ENCODE data around the gene MAST4. TPM values are rescaled to one million over a fixed set of nuclear protein-coding genes. Genes with fewer than 3 reads are reported as not detected.

MAST4 gene
- total and polyA plus RNA-seq, 2 donors (not counting 1 experiment from before 2014, with no cell fraction given): 7.0 to 15.2 TPM

GRCh38 chr5:66850354-66851075 is 254.3 kb downstream of the MAST4 start:
- Histone ChIP-seq H3K27me3 (ENCODE audit: control insufficient read depth, insufficient read depth, low read length) (no peaks in the 10 kb centered on the region), H3K9ac (ENCODE audit: insufficient read depth, low read length) (no peak overlapping the region), H2AFZ (ENCODE audit: low read length) (no peak overlapping the region), H3K27ac (ENCODE audit: insufficient read depth, low read length) (no peak overlapping the region), H3K36me3 (ENCODE audit: control insufficient read depth, insufficient read depth, low read length) (no peaks in the 10 kb centered on the region), H3K79me2 (ENCODE audit: control insufficient read depth, insufficient read depth, low read length) (no peaks in the 10 kb centered on the region), H3K4me2 (ENCODE audit: extremely low read depth, insufficient read depth, low read length) (no peak overlapping the region), H3K4me1 (ENCODE audit: control insufficient read depth, extremely low read depth, insufficient read depth, low read length) (no peaks in the 10 kb centered on the region), H4K20me1 (ENCODE audit: control insufficient read depth, extremely low read depth, insufficient read depth, low read length) (no peaks in the 10 kb centered on the region), H3K9me3 (ENCODE audit: control insufficient read depth, insufficient read depth, low read depth, low read length) (no peaks in the 10 kb centered on the region), H3K4me3 (replicated peaks in 1 of 4; ENCODE audit: control extremely low read depth in 1 of 4, insufficient read depth in 1 of 4, low read depth in 3 of 4, low read length in 4 of 4) (no peak overlapping the region)
- no peak for TF ChIP-seq EZH2 (IDR thresholded peaks at IDR 0.05; ENCODE audit: low read length, missing control alignments)
- TF ChIP-seq, protein P1, sequence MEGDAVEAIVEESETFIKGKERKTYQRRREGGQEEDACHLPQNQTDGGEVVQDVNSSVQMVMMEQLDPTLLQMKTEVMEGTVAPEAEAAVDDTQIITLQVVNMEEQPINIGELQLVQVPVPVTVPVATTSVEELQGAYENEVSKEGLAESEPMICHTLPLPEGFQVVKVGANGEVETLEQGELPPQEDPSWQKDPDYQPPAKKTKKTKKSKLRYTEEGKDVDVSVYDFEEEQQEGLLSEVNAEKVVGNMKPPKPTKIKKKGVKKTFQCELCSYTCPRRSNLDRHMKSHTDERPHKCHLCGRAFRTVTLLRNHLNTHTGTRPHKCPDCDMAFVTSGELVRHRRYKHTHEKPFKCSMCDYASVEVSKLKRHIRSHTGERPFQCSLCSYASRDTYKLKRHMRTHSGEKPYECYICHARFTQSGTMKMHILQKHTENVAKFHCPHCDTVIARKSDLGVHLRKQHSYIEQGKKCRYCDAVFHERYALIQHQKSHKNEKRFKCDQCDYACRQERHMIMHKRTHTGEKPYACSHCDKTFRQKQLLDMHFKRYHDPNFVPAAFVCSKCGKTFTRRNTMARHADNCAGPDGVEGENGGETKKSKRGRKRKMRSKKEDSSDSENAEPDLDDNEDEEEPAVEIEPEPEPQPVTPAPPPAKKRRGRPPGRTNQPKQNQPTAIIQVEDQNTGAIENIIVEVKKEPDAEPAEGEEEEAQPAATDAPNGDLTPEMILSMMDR (conservative IDR thresholded peaks at IDR 0.05 in 1 of 2, IDR thresholded peaks at IDR 0.05 in 1 of 2; ENCODE audit: low read depth in 1 of 2, low read length in 2 of 2): no peak
- DNase-seq (ENCODE audit: low read depth in 2 of 2): peak in 1 of 2 donors; percentile 77

DNA sequence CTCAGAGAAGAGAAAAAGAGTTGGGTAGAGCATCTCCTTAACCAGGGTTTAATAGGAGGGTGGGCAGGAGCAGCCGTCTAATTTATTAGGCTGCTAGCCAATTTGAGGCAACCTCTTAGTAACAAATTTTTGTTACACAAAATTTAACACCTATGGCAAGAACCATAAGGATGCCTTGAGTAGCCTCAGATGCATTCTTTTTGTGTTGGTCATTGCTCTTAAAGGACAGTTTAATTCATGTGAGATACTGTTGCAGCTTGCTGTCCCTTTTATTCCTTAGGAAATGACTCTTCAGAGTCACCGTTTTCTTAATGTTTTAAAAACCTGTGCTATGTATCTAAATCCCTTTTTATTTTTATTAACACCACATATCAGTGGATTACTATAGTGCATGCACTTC is 255.1 kb downstream of the MAST4 start:
- TF ChIP-seq EZH2 (IDR thresholded peaks at IDR 0.05; ENCODE audit: low read length, missing control alignments): no peak
- TF ChIP-seq, protein P1 (conservative IDR thresholded peaks at IDR 0.05 in 1 of 2, IDR thresholded peaks at IDR 0.05 in 1 of 2; ENCODE audit: low read depth in 1 of 2, low read length in 2 of 2): no peak
- H3K27me3 ChIP-seq (ENCODE audit: control insufficient read depth, insufficient read depth, low read length): no peaks in the 10 kb centered on the region
- no peaks in the 10 kb centered on the region for H3K36me3 ChIP-seq (ENCODE audit: control insufficient read depth, insufficient read depth, low read length)
- H3K9me3 ChIP-seq (ENCODE audit: control insufficient read depth, insufficient read depth, low read depth, low read length): no peaks in the 10 kb centered on the region
- no peak overlapping the region for H3K4me2 ChIP-seq (ENCODE audit: extremely low read depth, insufficient read depth, low read length)
- H4K20me1 ChIP-seq (ENCODE audit: control insufficient read depth, extremely low read depth, insufficient read depth, low read length): no peaks in the 10 kb centered on the region
- H3K4me3 ChIP-seq (replicated peaks in 1 of 4; ENCODE audit: control extremely low read depth in 1 of 4, insufficient read depth in 1 of 4, low read depth in 3 of 4, low read length in 4 of 4): no peak overlapping the region
- H3K4me1 ChIP-seq (ENCODE audit: control insufficient read depth, extremely low read depth, insufficient read depth, low read length): no peaks in the 10 kb centered on the region
- no peak overlapping the region for H3K27ac ChIP-seq (ENCODE audit: insufficient read depth, low read length)
- no peak overlapping the region for H3K9ac ChIP-seq (ENCODE audit: insufficient read depth, low read length)
- DNase-seq (ENCODE audit: low read depth in 2 of 2): peak in 1 of 2 donors; percentile 39
- no peak overlapping the region for H2AFZ ChIP-seq (ENCODE audit: low read length)
- H3K79me2 ChIP-seq (ENCODE audit: control insufficient read depth, insufficient read depth, low read length): no peaks in the 10 kb centered on the region

DNA sequence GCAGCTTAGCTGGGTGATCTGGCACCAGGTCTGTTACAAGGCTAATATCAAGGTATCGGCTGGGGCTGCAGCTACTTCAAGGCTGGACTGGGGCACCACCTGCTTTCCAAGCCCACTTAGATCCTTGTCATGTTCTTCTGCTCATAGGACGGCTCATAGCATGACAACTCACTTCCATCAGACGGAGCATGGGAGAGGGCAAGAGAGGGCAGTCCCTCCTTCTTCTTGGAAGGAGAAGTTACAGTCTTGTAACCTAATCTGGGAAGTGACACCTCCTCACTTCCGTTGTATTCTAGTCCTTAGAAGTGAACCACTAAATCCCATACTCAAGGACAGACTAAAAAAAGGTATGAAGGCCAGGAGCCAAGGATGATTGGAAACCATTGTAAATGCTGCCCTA is 258.2 kb downstream of the MAST4 start:
- no peaks in the 10 kb centered on the region for H4K20me1 ChIP-seq (ENCODE audit: control insufficient read depth, extremely low read depth, insufficient read depth, low read length)
- DNase-seq (ENCODE audit: low read depth in 2 of 2): no peak
- H3K4me3 ChIP-seq (replicated peaks in 1 of 4; ENCODE audit: control extremely low read depth in 1 of 4, insufficient read depth in 1 of 4, low read depth in 3 of 4, low read length in 4 of 4): no peak overlapping the region
- no peak overlapping the region for H3K9ac ChIP-seq (ENCODE audit: insufficient read depth, low read length)
- no peak overlapping the region for H3K27ac ChIP-seq (ENCODE audit: insufficient read depth, low read length)
- H3K79me2 ChIP-seq (ENCODE audit: control insufficient read depth, insufficient read depth, low read length): no peaks in the 10 kb centered on the region
- TF ChIP-seq, protein P1 (conservative IDR thresholded peaks at IDR 0.05 in 1 of 2, IDR thresholded peaks at IDR 0.05 in 1 of 2; ENCODE audit: low read depth in 1 of 2, low read length in 2 of 2): no peak
- no peak for TF ChIP-seq EZH2 (IDR thresholded peaks at IDR 0.05; ENCODE audit: low read length, missing control alignments)
- no peak overlapping the region for H2AFZ ChIP-seq (ENCODE audit: low read length)
- no peaks in the 10 kb centered on the region for H3K9me3 ChIP-seq (ENCODE audit: control insufficient read depth, insufficient read depth, low read depth, low read length)
- H3K27me3 ChIP-seq (ENCODE audit: control insufficient read depth, insufficient read depth, low read length): no peaks in the 10 kb centered on the region
- no peaks in the 10 kb centered on the region for H3K36me3 ChIP-seq (ENCODE audit: control insufficient read depth, insufficient read depth, low read length)
- H3K4me2 ChIP-seq (ENCODE audit: extremely low read depth, insufficient read depth, low read length): no peak overlapping the region
- H3K4me1 ChIP-seq (ENCODE audit: control insufficient read depth, extremely low read depth, insufficient read depth, low read length): no peaks in the 10 kb centered on the region

Data from fibroblast of lung (primary cell).